GM21619 (cell line): ENCODE data around the gene PAPSS2.

Experiments used
- ATAC-seq: cut with Tn5 transposase; IDR thresholded peaks from one replicate; pipeline ENCODE4 v1.9.1; 2021; ENCODE audit not compliant: unreplicated experiment

PAPSS2 gene

DNA sequence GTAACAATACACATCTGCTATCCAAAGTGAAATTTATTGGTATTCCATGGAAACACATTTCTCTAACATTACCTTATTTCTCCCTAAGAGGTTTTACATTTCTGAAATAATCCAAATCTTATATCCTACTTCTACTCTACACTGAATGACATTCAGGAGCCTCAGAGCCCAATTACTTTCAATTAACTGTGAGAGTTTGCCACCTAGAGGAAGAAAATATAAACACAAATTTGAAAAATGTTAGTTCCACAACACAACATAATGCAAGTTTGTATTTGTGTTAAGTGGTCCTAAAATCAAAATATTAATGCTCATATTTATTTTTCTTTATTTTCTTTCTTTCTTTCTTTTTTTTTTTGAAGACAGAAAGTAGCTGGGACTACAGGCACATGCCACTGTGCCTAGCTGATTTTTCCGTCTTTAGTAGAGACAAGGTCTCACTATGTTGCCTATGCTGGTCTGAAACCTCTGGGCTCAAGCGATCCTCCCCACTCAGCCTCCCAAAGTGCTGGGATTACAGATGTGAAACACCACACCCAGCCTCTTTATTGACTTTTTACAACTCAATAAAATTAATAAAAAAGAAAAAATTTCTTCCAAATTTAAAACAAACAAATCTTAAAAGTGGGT, 112.3 kb downstream of the PAPSS2 start:
- no peak for ATAC-seq

DNA sequence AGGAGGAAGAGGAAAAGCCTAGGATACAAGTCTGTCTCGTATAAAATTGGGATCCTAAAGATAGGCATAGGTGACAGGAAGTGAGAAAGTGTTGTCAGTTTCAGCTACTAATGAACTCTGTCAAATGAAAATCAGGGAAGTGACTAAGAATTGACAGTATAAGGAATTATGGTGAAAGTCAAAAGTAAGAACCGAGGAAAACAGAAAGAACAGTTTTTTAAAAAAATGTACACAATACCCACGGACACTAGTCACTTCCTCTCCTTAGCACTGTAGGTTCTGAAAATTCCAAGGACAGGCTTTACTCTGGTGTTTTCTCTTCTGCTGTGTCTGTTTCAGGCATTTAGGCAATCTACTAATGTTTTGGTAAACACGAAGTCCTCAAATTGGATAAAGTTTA, 116.1 kb downstream of the PAPSS2 start:
- no peak for ATAC-seq

GRCh38 chr10:87776328-87776727, 116.7 kb downstream of the PAPSS2 start:
- ATAC-seq: no peak

- no peak for ATAC-seq
Observed at GRCh38 chr10:87781545-87781944, 121.9 kb downstream of the PAPSS2 start.

DNA sequence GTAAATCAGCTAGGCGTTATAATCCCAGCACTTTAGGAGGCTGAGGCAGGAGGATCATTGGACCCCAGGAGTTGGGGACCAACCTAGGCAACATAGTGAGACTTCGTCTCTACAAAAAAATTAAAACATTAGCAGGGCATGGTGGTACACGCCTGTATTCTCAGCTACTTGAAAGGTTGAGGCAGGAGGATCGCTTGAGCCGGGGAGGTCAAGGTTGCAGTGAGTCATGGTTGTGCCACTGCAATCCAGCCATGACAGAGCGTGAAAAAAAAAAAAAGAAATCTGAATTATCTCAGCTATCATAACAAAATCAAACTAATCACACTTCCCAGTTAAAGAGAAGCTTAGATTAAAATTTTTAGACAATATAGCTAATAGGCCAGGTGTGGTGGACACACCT, 123.0 kb downstream of the PAPSS2 start:
- no peak for ATAC-seq

DNA sequence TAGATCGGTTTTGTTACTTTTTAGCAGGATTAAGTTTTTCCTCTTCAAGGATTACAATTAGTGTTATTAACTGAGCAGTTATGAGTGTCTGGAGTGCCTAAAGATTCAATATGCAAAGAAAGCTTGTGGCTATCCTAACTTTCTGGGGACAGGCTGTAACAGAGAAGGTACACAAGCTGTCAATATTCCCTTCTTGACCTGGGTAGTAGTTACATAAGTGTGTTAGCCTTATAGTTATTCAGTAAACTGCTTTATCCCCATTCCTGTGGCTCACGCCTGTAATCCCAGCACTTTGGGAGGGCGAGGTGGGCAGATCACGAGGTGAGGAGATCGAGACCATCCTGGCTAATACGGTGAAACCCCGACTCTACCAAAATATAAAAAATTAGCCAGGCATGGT, 126.7 kb downstream of the PAPSS2 start:
- no peak for ATAC-seq

DNA sequence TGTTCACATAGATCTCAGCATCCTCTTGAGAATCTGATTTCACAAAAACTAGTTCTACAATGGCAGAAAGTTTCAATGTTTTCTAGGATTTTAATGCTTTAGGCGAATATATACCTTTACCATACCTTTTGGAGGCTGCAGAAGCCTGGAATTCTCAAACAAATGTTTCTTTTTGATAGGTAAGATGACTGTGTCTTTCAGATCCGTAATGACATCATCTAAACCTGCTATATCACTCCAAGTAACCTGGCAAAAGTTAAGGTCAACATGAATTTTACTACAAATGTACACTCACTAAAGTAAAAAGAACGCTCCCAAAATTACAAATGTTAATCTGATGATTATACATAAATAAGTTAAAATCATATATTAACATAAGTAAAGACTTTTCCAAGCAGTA, 130.5 kb downstream of the PAPSS2 start:
- no peak for ATAC-seq

DNA sequence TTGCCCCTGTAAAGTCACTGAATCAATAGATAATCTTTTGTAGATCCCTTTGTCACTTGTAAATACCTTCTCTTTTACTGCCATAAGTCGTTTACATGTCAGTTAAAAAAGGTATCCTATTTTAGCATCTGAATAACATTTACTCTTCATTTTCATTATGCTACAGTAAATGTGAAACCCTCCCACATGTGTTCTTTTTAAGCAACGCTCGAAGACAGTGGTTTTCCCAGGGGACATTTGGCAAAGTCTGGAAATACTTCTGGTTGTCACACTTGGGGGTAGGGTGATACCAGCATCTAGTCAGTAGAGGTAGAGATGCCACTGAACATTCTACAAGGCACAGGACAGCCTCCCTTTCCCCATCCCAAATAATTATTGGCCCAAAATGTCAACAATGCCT, 134.6 kb downstream of the PAPSS2 start:
- ATAC-seq: no peak
